Keratinocyte (primary cell): ENCODE results near the gene AHCY. TPM values are rescaled to one million over a fixed set of nuclear protein-coding genes. Genes with fewer than 3 reads are reported as not detected.
"Not testable (repeated sequence)": the region's sequence is repeated elsewhere in the genome, so short reads cannot be mapped to it uniquely, and the experiment has no call there.

ENCODE experiments used
- DNase-seq: peaks from one replicate; pipeline ENCODE4 v3.0.0-alpha.2; 2011; ENCODE audit warnings: low read depth, missing footprints, low spot score
- FAIRE-seq: peaks from 2 replicates; lab custom pipeline; 2011; peaks lifted over from hg19 to GRCh38; lab: Jason Lieb, UNC
- H2AFZ ChIP-seq: 2 replicates; pipeline ENCODE4 v1.6.0; 2012; ENCODE audit warnings: low read length, control low read depth, inconsistent platforms; ENCODE audit not compliant: control insufficient read depth
- H3K27ac ChIP-seq: 2 replicates; pipeline ENCODE4 v1.5.1; 2011; ENCODE audit warnings: low read length; ENCODE audit not compliant: control insufficient read depth, insufficient read depth
- H3K27me3 ChIP-seq: 3 replicates; pipeline ENCODE4 v1.6.0; 2011; ENCODE audit warnings: low read length; ENCODE audit not compliant: control insufficient read depth, insufficient read depth; ENCODE audit errors: extremely low read depth
- H3K36me3 ChIP-seq, 2 experiments: 2 replicates in 1 of 2; 3 replicates in 1 of 2; pipeline ENCODE4 v1.5.1; 2011; ENCODE audit warnings: low read length in 2 of 2, mild to moderate bottlenecking in 1 of 2; ENCODE audit not compliant: control insufficient read depth in 2 of 2, insufficient read depth in 2 of 2; ENCODE audit errors: extremely low read depth in 1 of 2
- H3K4me1 ChIP-seq: 3 replicates; pipeline ENCODE4 v1.5.1; 2011; ENCODE audit warnings: low read length; ENCODE audit not compliant: control insufficient read depth, insufficient read depth; ENCODE audit errors: extremely low read depth
- H3K4me2 ChIP-seq: 3 replicates; pipeline ENCODE4 v1.6.0; 2011; ENCODE audit warnings: low read depth, low read length; ENCODE audit not compliant: control insufficient read depth, insufficient read depth; ENCODE audit errors: extremely low read depth
- H3K4me3 ChIP-seq, 3 experiments: fragments of 200-600 bp in 1 of 3; sonication (generic) in 1 of 3; 2 replicates in 2 of 3; 3 replicates in 1 of 3; pipeline ENCODE4 v1.5.1; 2011 to 2016; ENCODE audit warnings: low read length in 3 of 3, mild to moderate bottlenecking in 3 of 3, control low read depth in 2 of 3, inconsistent platforms in 1 of 3, low read depth in 1 of 3, mixed read lengths in 1 of 3, mixed run types in 1 of 3, moderate library complexity in 1 of 3; ENCODE audit not compliant: control insufficient read depth in 2 of 3, insufficient read depth in 2 of 3; ENCODE audit errors: extremely low read depth in 1 of 3
- H3K79me2 ChIP-seq: 2 replicates; pipeline ENCODE4 v1.6.0; 2012; ENCODE audit warnings: low read length; ENCODE audit not compliant: control insufficient read depth, insufficient read depth
- H3K9ac ChIP-seq: 3 replicates; pipeline ENCODE4 v1.6.0; 2011; ENCODE audit warnings: low read length; ENCODE audit not compliant: control insufficient read depth, insufficient read depth; ENCODE audit errors: extremely low read depth
- H3K9me1 ChIP-seq: 3 replicates; pipeline ENCODE4 v1.6.0; 2011; ENCODE audit warnings: low read length; ENCODE audit not compliant: control insufficient read depth, insufficient read depth; ENCODE audit errors: extremely low read depth
- H3K9me3 ChIP-seq: 2 replicates; pipeline ENCODE4 v1.5.1; 2012; ENCODE audit warnings: low read depth, low read length; ENCODE audit not compliant: control insufficient read depth
- H4K20me1 ChIP-seq: 3 replicates; pipeline ENCODE4 v1.6.0; 2011; ENCODE audit warnings: low read length; ENCODE audit not compliant: control insufficient read depth, insufficient read depth; ENCODE audit errors: extremely low read depth
- EZH2 ChIP-seq: IDR thresholded peaks from one replicate; pipeline ENCODE4 v1.6.1; 2012; ENCODE audit warnings: inconsistent platforms, mild to moderate bottlenecking, low read length, moderate library complexity
- dilution Hi-C: fragments of 300-500 bp; cut with MboI; formaldehyde crosslinking; loops from one replicate; pipeline ENCODE4 v1.7.0; 2020; ENCODE audit warnings: low sequenced_read_pairs; ENCODE audit not compliant: extremely low pct_ligation_motif_present
- polyA plus RNA-seq, 5 experiments: library from polyadenylated mRNA; depleted of rRNA in 3 of 5; stranded (reverse) in 3 of 5; stranded (forward) in 1 of 5; unstranded in 1 of 5; fragments of >200 nt; gene quantifications; 1 replicate in 1 of 5; 2 replicates in 3 of 5; 3 replicates in 1 of 5; pipeline versions ENCODE4 v1.2.1 to v1.2.3, GENCODE V29; 2011 to 2012; ENCODE audit warnings: missing spikeins in 2 of 5, low read depth in 1 of 5, low replicate concordance in 1 of 5
- TF ChIP-seq, protein P1 (sequence below), 3 experiments: IDR thresholded peaks in 1 of 3; conservative IDR thresholded peaks in 1 of 3; optimal IDR thresholded peaks in 1 of 3; 2 replicates in 2 of 3; 3 replicates in 1 of 3; pipeline versions ENCODE3 to v1.5.1; 2011; ENCODE audit warnings: low read length in 3 of 3, mild to moderate bottlenecking in 3 of 3, moderate library complexity in 2 of 3, control low read depth in 1 of 3, inconsistent platforms in 1 of 3; ENCODE audit not compliant: insufficient read depth in 2 of 3; ENCODE audit errors: extremely low read depth in 1 of 3

Gene AHCY
- polyA plus RNA-seq, 1 donor (not counting 4 experiments of a cell fraction or from before 2014, with no cell fraction given) = 320 TPM

DNA sequence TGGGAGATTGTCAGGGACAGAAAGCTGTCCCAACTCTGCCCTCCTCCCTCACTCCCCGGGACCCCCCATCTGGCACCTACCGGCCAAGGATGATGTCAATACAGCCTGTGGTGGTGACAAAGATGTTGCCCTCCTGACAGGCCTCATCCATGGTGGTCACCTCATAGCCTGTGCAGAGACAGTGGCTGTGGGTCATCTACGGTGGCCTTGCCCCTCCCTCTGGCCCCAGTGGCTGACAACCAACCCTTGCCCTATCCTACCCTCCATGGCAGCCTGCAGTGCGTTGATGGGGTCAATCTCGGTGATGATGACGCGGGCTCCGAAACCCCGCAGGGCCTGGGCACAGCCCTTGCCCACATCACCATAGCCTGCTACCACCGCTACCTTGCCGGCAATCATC, 12.7 kb downstream of the AHCY start:
- Histone ChIP-seq H3K4me1 (no peaks in the 10 kb centered on the region), H3K36me3 (peaks cover 69 to 75% of the 10 kb centered on the region in 2 experiments), H3K27ac (no peak overlapping the region), H3K9me1 (no peaks in the 10 kb centered on the region), H3K9me3 (no peaks in the 10 kb centered on the region), H2AFZ (no peak overlapping the region), H3K9ac (no peak overlapping the region), H4K20me1 (peaks cover 23% of the 10 kb centered on the region), H3K4me3 (no peak overlapping the region), H3K4me2 (no peak overlapping the region), H3K79me2 (peaks cover 32% of the 10 kb centered on the region), H3K27me3 (no peaks in the 10 kb centered on the region)
- dilution Hi-C loops = no loop called here
- TF ChIP-seq, protein P1, sequence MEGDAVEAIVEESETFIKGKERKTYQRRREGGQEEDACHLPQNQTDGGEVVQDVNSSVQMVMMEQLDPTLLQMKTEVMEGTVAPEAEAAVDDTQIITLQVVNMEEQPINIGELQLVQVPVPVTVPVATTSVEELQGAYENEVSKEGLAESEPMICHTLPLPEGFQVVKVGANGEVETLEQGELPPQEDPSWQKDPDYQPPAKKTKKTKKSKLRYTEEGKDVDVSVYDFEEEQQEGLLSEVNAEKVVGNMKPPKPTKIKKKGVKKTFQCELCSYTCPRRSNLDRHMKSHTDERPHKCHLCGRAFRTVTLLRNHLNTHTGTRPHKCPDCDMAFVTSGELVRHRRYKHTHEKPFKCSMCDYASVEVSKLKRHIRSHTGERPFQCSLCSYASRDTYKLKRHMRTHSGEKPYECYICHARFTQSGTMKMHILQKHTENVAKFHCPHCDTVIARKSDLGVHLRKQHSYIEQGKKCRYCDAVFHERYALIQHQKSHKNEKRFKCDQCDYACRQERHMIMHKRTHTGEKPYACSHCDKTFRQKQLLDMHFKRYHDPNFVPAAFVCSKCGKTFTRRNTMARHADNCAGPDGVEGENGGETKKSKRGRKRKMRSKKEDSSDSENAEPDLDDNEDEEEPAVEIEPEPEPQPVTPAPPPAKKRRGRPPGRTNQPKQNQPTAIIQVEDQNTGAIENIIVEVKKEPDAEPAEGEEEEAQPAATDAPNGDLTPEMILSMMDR (optimal IDR thresholded peaks at IDR 0.05 in 1 of 3, IDR thresholded peaks at IDR 0.05 in 1 of 3, conservative IDR thresholded peaks at IDR 0.05 in 1 of 3; ENCODE audit: extremely low read depth in 1 of 3, insufficient read depth in 2 of 3, low read length in 3 of 3) = no peak
- no peak for TF ChIP-seq EZH2
- no peak for DNase-seq
- FAIRE-seq = no peak

DNA sequence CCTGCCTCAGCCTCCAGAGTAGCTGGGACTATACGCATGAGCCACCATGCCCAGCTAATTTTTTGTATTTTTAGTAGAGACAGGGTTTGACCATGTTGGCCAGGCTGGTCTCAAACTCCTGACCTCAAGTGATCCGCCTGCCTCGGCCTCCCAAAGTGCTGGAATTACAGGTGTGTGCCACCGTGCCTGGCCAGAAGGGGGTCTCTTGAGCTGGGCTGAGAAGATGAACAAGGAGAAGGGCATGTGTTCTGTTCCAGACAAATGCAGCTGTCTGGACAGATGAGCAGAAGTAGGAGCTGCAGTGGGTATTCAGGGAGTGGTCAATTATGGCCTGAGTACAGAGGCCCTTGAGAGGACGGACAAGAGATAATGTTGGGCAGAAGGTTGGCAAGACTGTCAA, 15.7 kb downstream of the AHCY start:
- FAIRE-seq, H3K9me3 ChIP-seq, H3K27ac ChIP-seq, H3K79me2 ChIP-seq, H3K4me1 ChIP-seq, H3K9ac ChIP-seq, dilution Hi-C loops, H3K4me2 ChIP-seq, H3K9me1 ChIP-seq, H2AFZ ChIP-seq, H3K4me3 ChIP-seq, H3K27me3 ChIP-seq, H4K20me1 ChIP-seq, DNase-seq: not testable (repeated sequence)
- H3K36me3 ChIP-seq = peaks cover 60 to 69% of the 10 kb centered on the region in 2 experiments

DNA sequence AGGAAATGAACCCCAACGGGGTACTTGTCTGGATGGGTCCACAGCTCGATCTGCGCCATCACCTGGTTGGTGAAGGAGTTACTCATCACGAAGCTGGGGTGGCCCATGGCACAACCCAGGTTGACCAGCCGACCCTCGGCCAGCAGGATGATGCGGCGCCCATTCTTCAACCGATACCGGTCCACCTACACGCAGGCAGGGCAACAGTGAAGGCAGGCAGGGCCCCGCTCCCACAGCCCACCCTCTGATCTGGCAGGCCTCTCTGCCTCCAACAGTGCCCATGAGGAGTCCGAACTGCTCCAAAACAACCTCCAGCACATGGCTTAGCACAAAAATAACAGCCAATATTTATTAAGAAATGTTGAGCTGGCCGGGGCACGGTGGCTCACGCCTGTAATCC, 17.7 kb downstream of the AHCY start:
- Histone ChIP-seq H3K79me2 (peaks cover 2% of the 10 kb centered on the region), H3K36me3 (peaks cover 51 to 63% of the 10 kb centered on the region in 2 experiments), H3K4me3 (no peak overlapping the region), H3K9me3 (no peaks in the 10 kb centered on the region), H3K9me1 (no peaks in the 10 kb centered on the region), H3K9ac (no peak overlapping the region), H4K20me1 (peaks cover 7% of the 10 kb centered on the region), H3K27me3 (no peaks in the 10 kb centered on the region), H3K4me2 (no peak overlapping the region), H3K27ac (no peak overlapping the region), H2AFZ (no peak overlapping the region), H3K4me1 (no peaks in the 10 kb centered on the region)
- TF ChIP-seq, protein P1 (optimal IDR thresholded peaks at IDR 0.05 in 1 of 3, IDR thresholded peaks at IDR 0.05 in 1 of 3, conservative IDR thresholded peaks at IDR 0.05 in 1 of 3; ENCODE audit: extremely low read depth in 1 of 3, insufficient read depth in 2 of 3, low read length in 3 of 3) = no peak
- no peak for TF ChIP-seq EZH2
- dilution Hi-C loops = no loop called here
- FAIRE-seq (no peak), DNase-seq (no peak)
